Fibroblast of the aortic adventitia (primary cell): ENCODE data around the gene GAS7. TPM values are rescaled to one million over a fixed set of nuclear protein-coding genes. Genes with fewer than 3 reads are reported as not detected.
"Not testable (repeated sequence)": the region's sequence is repeated elsewhere in the genome, so short reads cannot be mapped to it uniquely, and the experiment has no call there.

Experiments used
- DNase-seq: peaks from one replicate; pipeline ENCODE4 v3.0.0-alpha.2; 2010; ENCODE audit warnings: low read depth
- H3K4me3 ChIP-seq: 2 replicates; pipeline ENCODE4 v1.5.1; 2011; ENCODE audit warnings: low read depth, mild to moderate bottlenecking, control low read depth, low read length, moderate library complexity
- total RNA-seq: library from RNA; depleted of rRNA; stranded (reverse); fragments of >200 nt; gene quantifications from 2 replicates; pipeline ENCODE4 v1.2.3, GENCODE V29; 2012; ENCODE audit warnings: low replicate concordance
- TF ChIP-seq, protein P1 (sequence below): IDR thresholded peaks from 2 replicates; pipeline ENCODE4 v1.5.1; 2011; ENCODE audit warnings: mild to moderate bottlenecking, low read length, control low read depth, inconsistent platforms; ENCODE audit not compliant: insufficient read depth

GAS7 gene
- total RNA-seq, 1 donor: 7.0 TPM

GRCh38 chr17:10096596-10096995, 101.8 kb downstream of the GAS7 start:
- H3K4me3 ChIP-seq: no peak overlapping the region
- DNase-seq: no peak
- TF ChIP-seq, protein P1, sequence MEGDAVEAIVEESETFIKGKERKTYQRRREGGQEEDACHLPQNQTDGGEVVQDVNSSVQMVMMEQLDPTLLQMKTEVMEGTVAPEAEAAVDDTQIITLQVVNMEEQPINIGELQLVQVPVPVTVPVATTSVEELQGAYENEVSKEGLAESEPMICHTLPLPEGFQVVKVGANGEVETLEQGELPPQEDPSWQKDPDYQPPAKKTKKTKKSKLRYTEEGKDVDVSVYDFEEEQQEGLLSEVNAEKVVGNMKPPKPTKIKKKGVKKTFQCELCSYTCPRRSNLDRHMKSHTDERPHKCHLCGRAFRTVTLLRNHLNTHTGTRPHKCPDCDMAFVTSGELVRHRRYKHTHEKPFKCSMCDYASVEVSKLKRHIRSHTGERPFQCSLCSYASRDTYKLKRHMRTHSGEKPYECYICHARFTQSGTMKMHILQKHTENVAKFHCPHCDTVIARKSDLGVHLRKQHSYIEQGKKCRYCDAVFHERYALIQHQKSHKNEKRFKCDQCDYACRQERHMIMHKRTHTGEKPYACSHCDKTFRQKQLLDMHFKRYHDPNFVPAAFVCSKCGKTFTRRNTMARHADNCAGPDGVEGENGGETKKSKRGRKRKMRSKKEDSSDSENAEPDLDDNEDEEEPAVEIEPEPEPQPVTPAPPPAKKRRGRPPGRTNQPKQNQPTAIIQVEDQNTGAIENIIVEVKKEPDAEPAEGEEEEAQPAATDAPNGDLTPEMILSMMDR: no peak

DNA sequence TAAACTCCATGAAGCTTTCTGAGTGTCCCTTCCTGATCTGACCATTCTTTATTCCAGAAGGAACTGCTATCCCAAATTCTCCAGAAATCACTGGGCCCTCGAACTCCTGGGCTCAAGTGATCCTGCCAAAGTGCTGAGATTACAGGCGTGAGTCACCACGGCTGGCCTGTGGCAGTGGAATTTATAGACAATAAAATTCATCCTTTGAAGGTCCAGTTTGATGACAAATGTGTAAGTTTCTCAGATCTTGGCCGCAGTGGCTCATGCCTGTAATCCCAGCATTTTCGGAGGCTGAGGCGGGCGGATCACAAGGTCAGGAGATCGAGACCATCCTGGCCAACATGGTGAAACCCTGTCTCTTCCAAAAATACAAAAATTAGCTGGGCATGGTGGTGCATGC, 103.1 kb downstream of the GAS7 start:
- H3K4me3 ChIP-seq: not testable (repeated sequence)
- peak; percentile 79 for DNase-seq

GRCh38 chr17:10094797-10095196, 103.6 kb downstream of the GAS7 start:
- DNase-seq: no peak
- H3K4me3 ChIP-seq: no peak overlapping the region
- TF ChIP-seq, protein P1: no peak

DNA sequence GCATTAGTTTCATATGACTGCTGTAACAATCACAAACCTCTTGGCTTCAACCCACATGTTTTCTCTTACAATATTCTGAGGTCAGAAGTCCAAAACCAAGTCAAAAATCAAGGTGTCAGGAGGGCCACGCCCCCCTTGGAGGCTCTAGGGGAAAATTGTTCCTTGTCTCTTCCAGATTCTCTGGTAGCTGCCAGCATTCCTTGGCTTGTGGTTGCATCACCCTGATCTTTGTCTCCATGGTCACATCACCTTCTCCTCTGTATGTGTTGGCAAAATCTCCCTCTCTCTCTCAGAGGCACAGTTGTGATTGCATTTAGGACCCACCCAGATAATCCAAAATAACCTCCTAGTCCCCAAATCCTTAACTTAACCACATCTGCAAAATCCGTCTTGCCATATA, 105.8 kb downstream of the GAS7 start:
- peak; percentile 34 for DNase-seq
- no peak overlapping the region for H3K4me3 ChIP-seq
- TF ChIP-seq, protein P1: no peak

GRCh38 chr17:10091046-10091445, 107.4 kb downstream of the GAS7 start:
- TF ChIP-seq, protein P1: no peak
- no peak overlapping the region for H3K4me3 ChIP-seq
- DNase-seq: no peak

GRCh38 chr17:10089196-10089804, 109.1 kb downstream of the GAS7 start:
- no peak overlapping the region for H3K4me3 ChIP-seq
- peak; percentile 57 for DNase-seq
- TF ChIP-seq, protein P1: no peak

GRCh38 chr17:10088444-10088843, 110.0 kb downstream of the GAS7 start:
- TF ChIP-seq, protein P1: no peak
- no peak for DNase-seq
- H3K4me3 ChIP-seq: no peak overlapping the region
